ENCODE results near the gene SCNN1A. TPM values are rescaled to one million over a fixed set of nuclear protein-coding genes. Genes with fewer than 3 reads are reported as not detected.

The SCNN1A gene
- total and polyA plus RNA-seq, 2 of the 13 experiments (the other 11 are each of a cell fraction or from before 2014, with no cell fraction given), result 1.5 to 14.6 TPM

DNA sequence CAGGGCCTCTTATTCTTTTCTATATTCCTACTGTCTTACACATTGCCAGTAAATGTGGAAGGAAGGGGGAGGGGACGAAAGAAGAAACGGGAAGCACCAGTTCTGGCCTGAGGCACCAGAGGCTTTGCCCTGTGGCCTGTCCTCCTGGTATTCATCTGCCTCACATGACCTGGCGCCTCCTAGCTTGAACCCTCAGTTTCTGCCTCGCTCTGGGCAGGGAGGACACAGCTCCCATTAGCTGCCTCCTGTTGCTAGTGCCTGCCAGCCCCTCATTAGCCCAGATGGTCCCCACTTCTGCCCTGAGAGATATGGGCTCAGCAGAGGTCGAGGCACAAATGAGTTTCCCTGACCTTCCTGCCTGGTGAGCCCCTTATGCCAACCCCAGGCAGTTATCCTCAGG is 67.8 kb downstream of the SCNN1A start:
- H3K36me3 ChIP-seq (replicated peaks in 1 of 2; ENCODE audit: control insufficient read depth in 1 of 2, insufficient read depth in 2 of 2, low read length in 2 of 2), result no peaks in the 10 kb centered on the region
- H3K27me3 ChIP-seq (ENCODE audit: control insufficient read depth in 1 of 2, insufficient read depth in 2 of 2, low read length in 2 of 2), result peaks cover 0 to 4% of the 10 kb centered on the region in 2 experiments; a peak in 1 of 5 replicates
- in situ Hi-C loops (cut with HindIII; ENCODE audit: extremely low pct_ligation_motif_present, low pct_unique_long_range_greater_than_20kb), result no loop called here
- BruUV-seq (replicated peaks), result no TSS peak
- no peaks in the 10 kb centered on the region for H3K79me2 ChIP-seq (ENCODE audit: insufficient read depth, low read length)
- no peak overlapping the region for H3K4me2 ChIP-seq (ENCODE audit: low read depth, low read length)
- TF ChIP-seq ZNF616 (CRISPR knock-in tag; IDR thresholded peaks at IDR 0.05; ENCODE audit: low read depth), result no peak
- no peak overlapping the region for H3K9ac ChIP-seq (ENCODE audit: insufficient read depth, low read depth, low read length)
- DNase-seq (ENCODE audit: low spot score) (no peak), FAIRE-seq (no peak), ATAC-seq (no peak)
- CTCF ChIA-PET (ENCODE audit: low intra/inter-chr PET ratio, low total read pairs), result no interaction called here
- POLR2A ChIA-PET, result interaction anchor here (1.6 kb wide), 1 partner anchor 29 kb away, joined by 8 read pairs; no protein-coding TSS in a partner anchor
- no peaks in the 10 kb centered on the region for H3K9me3 ChIP-seq (ENCODE audit: low read length)
- no peak overlapping the region for H3K4me3 ChIP-seq (replicated peaks in 1 of 3; ENCODE audit: insufficient read depth in 1 of 3, low read depth in 2 of 3, low read length in 3 of 3)
- no peaks in the 10 kb centered on the region for H4K20me1 ChIP-seq (ENCODE audit: insufficient read depth, low read length)
- 58% methylated on average over 5 of the region's 5 CpGs for WGBS (ENCODE audit: low lambda C conversion rate)
- intact Hi-C loops (cut with micrococcal nuclease; ENCODE audit: unreplicated experiment), result no loop called here
- H2AFZ ChIP-seq (ENCODE audit: low read length), result no peak overlapping the region
- H3K4me1 ChIP-seq (ENCODE audit: insufficient read depth, low read length), result peaks cover 63% of the 10 kb centered on the region
- H3K27ac ChIP-seq (ENCODE audit: extremely low read length, insufficient read depth, low read length), result no peak overlapping the region

DNA sequence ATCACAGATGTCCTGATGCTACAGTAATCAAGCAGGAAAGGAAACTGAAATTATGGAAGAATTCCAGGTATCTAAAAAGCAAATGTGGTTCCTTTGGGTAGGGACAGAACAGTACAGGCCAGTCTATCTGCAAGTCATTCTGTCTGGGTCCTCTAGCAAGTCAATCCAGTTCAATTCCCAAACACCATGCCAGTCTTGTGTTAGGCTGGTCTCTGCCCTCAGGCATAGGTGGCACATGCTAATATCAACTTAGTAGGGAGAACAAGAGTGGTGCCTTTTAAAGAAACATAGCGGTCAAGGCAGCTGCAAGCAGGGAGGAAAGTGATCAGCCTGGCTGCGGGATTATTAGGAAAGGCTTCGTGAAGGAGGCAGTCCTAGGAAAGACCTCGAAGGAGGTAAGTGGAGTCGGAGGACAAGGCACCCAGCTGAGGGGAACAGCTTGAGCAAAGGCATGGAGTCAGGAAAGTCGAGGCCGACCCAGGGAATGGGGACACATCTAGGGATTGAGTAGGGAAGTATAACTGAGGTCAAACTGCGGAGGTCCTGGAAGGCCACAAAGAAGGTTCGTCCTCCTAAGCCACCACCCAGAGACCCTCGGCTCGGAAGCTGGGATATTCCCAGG is 68.7 kb downstream of the SCNN1A start:
- CTCF ChIA-PET (ENCODE audit: low intra/inter-chr PET ratio, low total read pairs), result no interaction called here
- H2AFZ ChIP-seq (ENCODE audit: low read length), result no peak overlapping the region
- H3K27ac ChIP-seq (ENCODE audit: extremely low read length, insufficient read depth, low read length), result no peak overlapping the region
- H3K27me3 ChIP-seq (ENCODE audit: control insufficient read depth in 1 of 2, insufficient read depth in 2 of 2, low read length in 2 of 2), result peaks cover 0 to 4% of the 10 kb centered on the region in 2 experiments; a peak in 1 of 5 replicates
- POLR2A ChIA-PET, result interaction anchor here (2.3 kb wide), 1 partner anchor 29 kb away, joined by 9 read pairs; no protein-coding TSS in a partner anchor
- H3K4me2 ChIP-seq (ENCODE audit: low read depth, low read length), result no peak overlapping the region
- H3K4me1 ChIP-seq (ENCODE audit: insufficient read depth, low read length), result peaks cover 63% of the 10 kb centered on the region
- H3K79me2 ChIP-seq (ENCODE audit: insufficient read depth, low read length), result no peaks in the 10 kb centered on the region
- no peak for DNase-seq (ENCODE audit: low spot score)
- no peaks in the 10 kb centered on the region for H3K36me3 ChIP-seq (replicated peaks in 1 of 2; ENCODE audit: control insufficient read depth in 1 of 2, insufficient read depth in 2 of 2, low read length in 2 of 2)
- intact Hi-C loops (cut with micrococcal nuclease; ENCODE audit: unreplicated experiment) (no loop called here), in situ Hi-C loops (cut with HindIII; ENCODE audit: extremely low pct_ligation_motif_present, low pct_unique_long_range_greater_than_20kb) (no loop called here)
- no peaks in the 10 kb centered on the region for H4K20me1 ChIP-seq (ENCODE audit: insufficient read depth, low read length)
- no peak for ATAC-seq
- no peak overlapping the region for H3K4me3 ChIP-seq (replicated peaks in 1 of 3; ENCODE audit: insufficient read depth in 1 of 3, low read depth in 2 of 3, low read length in 3 of 3)
- WGBS (ENCODE audit: low lambda C conversion rate), result 79% methylated on average over 11 of the region's 11 CpGs
- FAIRE-seq, result no peak
- no peak overlapping the region for H3K9ac ChIP-seq (ENCODE audit: insufficient read depth, low read depth, low read length)
- no TSS peak for BruUV-seq (replicated peaks)
- H3K9me3 ChIP-seq (ENCODE audit: low read length), result no peaks in the 10 kb centered on the region
- TF ChIP-seq GTF2F1 (IDR thresholded peaks at IDR 0.05; ENCODE audit: low read length), result no peak
- TF ChIP-seq ZNF484 (CRISPR knock-in tag; IDR thresholded peaks at IDR 0.05; ENCODE audit: borderline replicate concordance, low read depth), result no peak
- TF ChIP-seq, protein P1, sequence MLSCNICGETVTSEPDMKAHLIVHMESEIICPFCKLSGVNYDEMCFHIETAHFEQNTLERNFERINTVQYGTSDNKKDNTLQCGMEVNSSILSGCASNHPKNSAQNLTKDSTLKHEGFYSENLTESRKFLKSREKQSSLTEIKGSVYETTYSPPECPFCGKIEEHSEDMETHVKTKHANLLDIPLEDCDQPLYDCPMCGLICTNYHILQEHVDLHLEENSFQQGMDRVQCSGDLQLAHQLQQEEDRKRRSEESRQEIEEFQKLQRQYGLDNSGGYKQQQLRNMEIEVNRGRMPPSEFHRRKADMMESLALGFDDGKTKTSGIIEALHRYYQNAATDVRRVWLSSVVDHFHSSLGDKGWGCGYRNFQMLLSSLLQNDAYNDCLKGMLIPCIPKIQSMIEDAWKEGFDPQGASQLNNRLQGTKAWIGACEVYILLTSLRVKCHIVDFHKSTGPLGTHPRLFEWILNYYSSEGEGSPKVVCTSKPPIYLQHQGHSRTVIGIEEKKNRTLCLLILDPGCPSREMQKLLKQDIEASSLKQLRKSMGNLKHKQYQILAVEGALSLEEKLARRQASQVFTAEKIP (CRISPR knock-in tag; IDR thresholded peaks at IDR 0.05; ENCODE audit: borderline replicate concordance), result no peak
- TF ChIP-seq, protein P2, sequence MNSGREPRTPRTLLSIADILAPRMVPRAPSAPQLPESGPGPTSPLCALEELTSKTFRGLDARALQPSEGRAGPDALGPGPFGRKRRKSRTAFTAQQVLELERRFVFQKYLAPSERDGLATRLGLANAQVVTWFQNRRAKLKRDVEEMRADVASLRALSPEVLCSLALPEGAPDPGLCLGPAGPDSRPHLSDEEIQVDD (CRISPR knock-in tag; IDR thresholded peaks at IDR 0.05; ENCODE audit: borderline replicate concordance), result no peak
- TF ChIP-seq, protein P3, sequence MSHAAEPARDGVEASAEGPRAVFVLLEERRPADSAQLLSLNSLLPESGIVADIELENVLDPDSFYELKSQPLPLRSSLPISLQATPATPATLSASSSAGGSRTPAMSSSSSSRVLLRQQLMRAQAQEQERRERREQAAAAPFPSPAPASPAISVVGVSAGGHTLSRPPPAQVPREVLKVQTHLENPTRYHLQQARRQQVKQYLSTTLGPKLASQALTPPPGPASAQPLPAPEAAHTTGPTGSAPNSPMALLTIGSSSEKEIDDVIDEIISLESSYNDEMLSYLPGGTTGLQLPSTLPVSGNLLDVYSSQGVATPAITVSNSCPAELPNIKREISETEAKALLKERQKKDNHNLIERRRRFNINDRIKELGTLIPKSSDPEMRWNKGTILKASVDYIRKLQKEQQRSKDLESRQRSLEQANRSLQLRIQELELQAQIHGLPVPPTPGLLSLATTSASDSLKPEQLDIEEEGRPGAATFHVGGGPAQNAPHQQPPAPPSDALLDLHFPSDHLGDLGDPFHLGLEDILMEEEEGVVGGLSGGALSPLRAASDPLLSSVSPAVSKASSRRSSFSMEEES (CRISPR knock-in tag; IDR thresholded peaks at IDR 0.05), result no peak
- TF ChIP-seq RAD51 (IDR thresholded peaks at IDR 0.05; ENCODE audit: borderline replicate concordance), result no peak
- TF ChIP-seq FLYWCH1 (CRISPR knock-in tag; IDR thresholded peaks at IDR 0.05), result no peak
- TF ChIP-seq, protein P4, sequence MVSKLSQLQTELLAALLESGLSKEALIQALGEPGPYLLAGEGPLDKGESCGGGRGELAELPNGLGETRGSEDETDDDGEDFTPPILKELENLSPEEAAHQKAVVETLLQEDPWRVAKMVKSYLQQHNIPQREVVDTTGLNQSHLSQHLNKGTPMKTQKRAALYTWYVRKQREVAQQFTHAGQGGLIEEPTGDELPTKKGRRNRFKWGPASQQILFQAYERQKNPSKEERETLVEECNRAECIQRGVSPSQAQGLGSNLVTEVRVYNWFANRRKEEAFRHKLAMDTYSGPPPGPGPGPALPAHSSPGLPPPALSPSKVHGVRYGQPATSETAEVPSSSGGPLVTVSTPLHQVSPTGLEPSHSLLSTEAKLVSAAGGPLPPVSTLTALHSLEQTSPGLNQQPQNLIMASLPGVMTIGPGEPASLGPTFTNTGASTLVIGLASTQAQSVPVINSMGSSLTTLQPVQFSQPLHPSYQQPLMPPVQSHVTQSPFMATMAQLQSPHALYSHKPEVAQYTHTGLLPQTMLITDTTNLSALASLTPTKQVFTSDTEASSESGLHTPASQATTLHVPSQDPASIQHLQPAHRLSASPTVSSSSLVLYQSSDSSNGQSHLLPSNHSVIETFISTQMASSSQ (IDR thresholded peaks at IDR 0.05; ENCODE audit: low read depth), result no peak
- TF ChIP-seq, protein P4 (CRISPR knock-in tag; IDR thresholded peaks at IDR 0.05; ENCODE audit: borderline replicate concordance), result no peak

Data from HepG2 (cell line).